ENCODE data around the gene CAPN2.

The CAPN2 gene

GRCh38 chr1:223748773-223749733, 36.7 kb downstream of the CAPN2 start:
- Histone ChIP-seq H3K4me1 (ENCODE audit: insufficient read depth, low read length) (peaks cover 13% of the 10 kb centered on the region), H3K4me3 (ENCODE audit: low read depth in 1 of 2, low read length in 2 of 2) (peak overlapping the region; percentile 41 to 62), H3K36me3 (ENCODE audit: insufficient read depth, low read length) (peaks cover 49% of the 10 kb centered on the region), H3K27ac (ENCODE audit: low read depth, low read length) (peak overlapping the region; percentile 40), H3K9ac (ENCODE audit: low read length) (peak overlapping the region; percentile 22), H3K9me3 (ENCODE audit: low read length) (no peaks in the 10 kb centered on the region), H3K27me3 (ENCODE audit: control insufficient read depth in 1 of 2, insufficient read depth in 2 of 2, low read length in 2 of 2) (no peaks in the 10 kb centered on the region)

DNA sequence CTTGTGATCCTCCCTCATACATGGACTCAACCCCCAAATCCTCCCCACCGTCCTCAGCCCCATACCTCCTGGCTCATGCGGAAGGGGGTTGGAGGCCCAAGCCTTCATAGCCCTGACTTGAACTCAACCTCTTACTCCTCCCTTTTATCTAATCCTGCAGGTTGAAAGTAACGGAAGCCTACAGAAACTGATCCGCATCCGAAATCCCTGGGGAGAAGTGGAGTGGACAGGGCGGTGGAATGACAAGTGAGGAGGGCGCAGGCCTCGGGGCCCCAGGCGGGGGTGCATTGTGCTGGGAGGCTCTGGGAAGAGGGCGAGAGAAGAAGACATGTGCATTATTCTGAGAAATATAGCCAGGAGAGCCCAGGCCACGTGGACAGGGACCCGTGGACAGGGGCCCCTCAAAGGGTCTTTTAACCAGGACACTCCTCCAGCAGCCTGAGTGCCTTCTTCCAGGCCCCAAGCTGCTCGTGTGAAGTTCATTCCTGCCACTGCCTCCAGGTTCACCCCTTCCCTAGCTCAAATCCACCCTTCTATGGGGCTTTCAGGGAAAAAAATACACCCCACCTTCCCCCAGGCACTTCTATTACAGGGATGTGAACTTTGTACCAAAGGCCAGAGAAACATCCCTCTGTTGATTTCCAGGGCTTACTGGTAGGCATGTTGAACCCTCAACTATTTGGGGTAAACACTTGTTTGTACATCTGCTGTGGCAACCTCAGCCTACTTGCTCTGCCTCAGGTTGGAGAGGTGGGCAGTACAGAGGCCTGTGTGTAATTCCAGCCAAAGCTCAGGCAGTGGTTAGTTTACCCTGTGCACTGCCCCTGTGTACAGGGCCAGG, 38.6 kb downstream of the CAPN2 start:
- Histone ChIP-seq H3K36me3 (ENCODE audit: insufficient read depth, low read length) (peaks cover 60% of the 10 kb centered on the region), H3K4me3 (ENCODE audit: low read depth in 1 of 2, low read length in 2 of 2) (no peak overlapping the region), H3K9ac (ENCODE audit: low read length) (no peak overlapping the region), H3K27me3 (ENCODE audit: control insufficient read depth in 1 of 2, insufficient read depth in 2 of 2, low read length in 2 of 2) (no peaks in the 10 kb centered on the region), H3K4me1 (ENCODE audit: insufficient read depth, low read length) (peaks cover 13% of the 10 kb centered on the region), H3K27ac (ENCODE audit: low read depth, low read length) (no peak overlapping the region), H3K9me3 (ENCODE audit: low read length) (no peaks in the 10 kb centered on the region)

DNA sequence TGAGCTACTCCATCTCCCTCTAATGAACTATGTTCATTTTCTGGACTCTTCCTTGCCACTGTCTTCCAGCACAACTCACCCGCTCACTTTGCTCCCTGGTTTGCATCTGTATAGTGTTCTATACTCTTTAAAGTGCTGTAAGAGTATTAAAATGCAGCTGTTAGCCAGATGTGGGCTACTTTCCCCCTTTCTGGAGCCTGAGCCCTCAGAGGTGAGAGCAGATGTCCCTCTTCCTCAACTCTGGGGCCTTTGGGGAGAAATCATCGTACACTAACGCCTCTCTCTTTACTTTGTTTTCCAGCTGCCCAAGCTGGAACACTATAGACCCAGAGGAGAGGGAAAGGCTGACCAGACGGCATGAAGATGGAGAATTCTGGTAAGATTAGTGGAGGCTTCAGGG, 39.4 kb downstream of the CAPN2 start:
- H3K27ac ChIP-seq (ENCODE audit: low read depth, low read length): no peak overlapping the region
- H3K36me3 ChIP-seq (ENCODE audit: insufficient read depth, low read length): peaks cover 58% of the 10 kb centered on the region
- H3K4me1 ChIP-seq (ENCODE audit: insufficient read depth, low read length): peaks cover 13% of the 10 kb centered on the region
- no peak overlapping the region for H3K9ac ChIP-seq (ENCODE audit: low read length)
- H3K9me3 ChIP-seq (ENCODE audit: low read length): no peaks in the 10 kb centered on the region
- H3K4me3 ChIP-seq (ENCODE audit: low read depth in 1 of 2, low read length in 2 of 2): no peak overlapping the region
- H3K27me3 ChIP-seq (ENCODE audit: control insufficient read depth in 1 of 2, insufficient read depth in 2 of 2, low read length in 2 of 2): no peaks in the 10 kb centered on the region

DNA sequence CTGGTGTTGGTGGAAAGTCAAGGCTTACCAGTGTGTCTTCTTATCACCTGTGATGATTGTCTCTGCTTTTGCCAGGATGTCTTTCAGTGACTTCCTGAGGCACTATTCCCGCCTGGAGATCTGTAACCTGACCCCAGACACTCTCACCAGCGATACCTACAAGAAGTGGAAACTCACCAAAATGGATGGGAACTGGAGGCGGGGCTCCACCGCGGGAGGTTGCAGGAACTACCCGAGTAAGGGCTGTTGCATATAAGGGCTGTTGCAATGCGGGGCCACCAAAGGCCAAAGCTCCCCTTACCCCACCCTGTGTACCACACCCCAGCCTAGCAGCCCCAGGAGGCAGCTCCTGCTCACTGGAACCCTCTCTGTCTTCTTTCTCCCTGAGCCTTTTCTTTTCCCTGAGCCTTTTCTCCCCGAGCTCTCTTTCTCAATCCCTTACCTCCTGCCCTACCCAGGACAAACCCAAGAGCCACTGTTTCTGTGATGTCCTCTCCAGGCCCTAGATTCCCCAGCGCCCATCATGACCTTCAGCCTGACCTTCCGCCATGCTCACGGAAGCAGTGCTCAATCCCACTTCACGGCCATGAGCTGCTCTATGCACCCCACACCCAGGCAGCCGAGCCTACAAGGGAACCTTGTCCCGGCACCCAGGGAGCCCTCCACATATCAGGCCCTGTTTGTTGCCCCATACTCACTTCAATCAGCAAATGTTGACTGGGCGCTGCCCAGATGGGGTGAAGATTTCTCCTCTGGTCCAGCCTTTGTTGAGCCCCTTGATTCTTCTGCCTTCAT, 40.6 kb downstream of the CAPN2 start:
- Histone ChIP-seq H3K9ac (ENCODE audit: low read length) (no peak overlapping the region), H3K27me3 (ENCODE audit: control insufficient read depth in 1 of 2, insufficient read depth in 2 of 2, low read length in 2 of 2) (no peaks in the 10 kb centered on the region), H3K9me3 (ENCODE audit: low read length) (no peaks in the 10 kb centered on the region), H3K4me3 (ENCODE audit: low read depth in 1 of 2, low read length in 2 of 2) (no peak overlapping the region), H3K36me3 (ENCODE audit: insufficient read depth, low read length) (peaks cover 54% of the 10 kb centered on the region), H3K27ac (ENCODE audit: low read depth, low read length) (no peak overlapping the region), H3K4me1 (ENCODE audit: insufficient read depth, low read length) (peaks cover 9% of the 10 kb centered on the region)

- no peaks in the 10 kb centered on the region for H3K4me1 ChIP-seq (ENCODE audit: insufficient read depth, low read length)
- H3K4me3 ChIP-seq (ENCODE audit: low read depth in 1 of 2, low read length in 2 of 2): no peak overlapping the region
- peaks cover 64% of the 10 kb centered on the region for H3K36me3 ChIP-seq (ENCODE audit: insufficient read depth, low read length)
- H3K9ac ChIP-seq (ENCODE audit: low read length): no peak overlapping the region
- H3K27ac ChIP-seq (ENCODE audit: low read depth, low read length): no peak overlapping the region
- H3K9me3 ChIP-seq (ENCODE audit: low read length): no peaks in the 10 kb centered on the region
- no peaks in the 10 kb centered on the region for H3K27me3 ChIP-seq (ENCODE audit: control insufficient read depth in 1 of 2, insufficient read depth in 2 of 2, low read length in 2 of 2)
Measured at GRCh38 chr1:223754681-223755431, 42.5 kb downstream of the CAPN2 start.

GRCh38 chr1:223755432-223755792, 43.1 kb downstream of the CAPN2 start:
- no peaks in the 10 kb centered on the region for H3K9me3 ChIP-seq (ENCODE audit: low read length)
- peaks cover 69% of the 10 kb centered on the region for H3K36me3 ChIP-seq (ENCODE audit: insufficient read depth, low read length)
- H3K4me1 ChIP-seq (ENCODE audit: insufficient read depth, low read length): no peaks in the 10 kb centered on the region
- H3K4me3 ChIP-seq (ENCODE audit: low read depth in 1 of 2, low read length in 2 of 2): no peak overlapping the region
- H3K27ac ChIP-seq (ENCODE audit: low read depth, low read length): no peak overlapping the region
- no peaks in the 10 kb centered on the region for H3K27me3 ChIP-seq (ENCODE audit: control insufficient read depth in 1 of 2, insufficient read depth in 2 of 2, low read length in 2 of 2)
- H3K9ac ChIP-seq (ENCODE audit: low read length): no peak overlapping the region

- H3K36me3 ChIP-seq (ENCODE audit: insufficient read depth, low read length): peaks cover 69% of the 10 kb centered on the region
- H3K9ac ChIP-seq (ENCODE audit: low read length): no peak overlapping the region
- no peak overlapping the region for H3K27ac ChIP-seq (ENCODE audit: low read depth, low read length)
- H3K27me3 ChIP-seq (ENCODE audit: control insufficient read depth in 1 of 2, insufficient read depth in 2 of 2, low read length in 2 of 2): no peaks in the 10 kb centered on the region
- H3K9me3 ChIP-seq (ENCODE audit: low read length): no peaks in the 10 kb centered on the region
- no peaks in the 10 kb centered on the region for H3K4me1 ChIP-seq (ENCODE audit: insufficient read depth, low read length)
- no peak overlapping the region for H3K4me3 ChIP-seq (ENCODE audit: low read depth in 1 of 2, low read length in 2 of 2)
Measured at GRCh38 chr1:223755992-223756775, 43.8 kb downstream of the CAPN2 start.

GRCh38 chr1:223756806-223757700, 44.7 kb downstream of the CAPN2 start:
- H3K27me3 ChIP-seq (ENCODE audit: control insufficient read depth in 1 of 2, insufficient read depth in 2 of 2, low read length in 2 of 2): no peaks in the 10 kb centered on the region
- H3K4me1 ChIP-seq (ENCODE audit: insufficient read depth, low read length): no peaks in the 10 kb centered on the region
- H3K27ac ChIP-seq (ENCODE audit: low read depth, low read length): no peak overlapping the region
- H3K9me3 ChIP-seq (ENCODE audit: low read length): no peaks in the 10 kb centered on the region
- no peak overlapping the region for H3K9ac ChIP-seq (ENCODE audit: low read length)
- H3K4me3 ChIP-seq (ENCODE audit: low read depth in 1 of 2, low read length in 2 of 2): no peak overlapping the region
- H3K36me3 ChIP-seq (ENCODE audit: insufficient read depth, low read length): peaks cover 68% of the 10 kb centered on the region

DNA sequence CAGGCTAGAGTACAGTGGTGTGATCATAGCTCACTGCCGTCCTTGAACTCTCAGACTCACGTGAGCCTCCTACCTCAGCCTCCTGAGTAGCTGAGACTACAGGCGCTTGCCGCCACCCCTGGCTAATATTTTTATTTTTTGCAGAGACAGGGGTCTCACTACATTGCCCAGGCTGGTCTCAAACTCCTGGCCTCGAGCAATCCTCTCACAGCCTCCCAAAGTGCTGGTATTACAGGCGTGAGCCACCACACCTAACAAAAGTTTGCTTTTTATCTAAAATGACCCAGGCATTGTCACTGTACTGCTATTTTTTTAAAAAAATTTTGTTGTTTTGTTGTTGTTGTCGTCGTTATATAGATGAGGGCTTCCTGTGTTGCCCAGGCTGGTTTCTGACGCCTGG, 46.4 kb downstream of the CAPN2 start:
- no peaks in the 10 kb centered on the region for H3K4me1 ChIP-seq (ENCODE audit: insufficient read depth, low read length)
- peaks cover 67% of the 10 kb centered on the region for H3K36me3 ChIP-seq (ENCODE audit: insufficient read depth, low read length)

More for the DNA sequence above, 46.4 kb downstream of the CAPN2 start:
- no peak overlapping the region for H3K4me3 ChIP-seq (ENCODE audit: low read depth in 1 of 2, low read length in 2 of 2)
- no peaks in the 10 kb centered on the region for H3K9me3 ChIP-seq (ENCODE audit: low read length)
- H3K9ac ChIP-seq (ENCODE audit: low read length): no peak overlapping the region
- H3K27ac ChIP-seq (ENCODE audit: low read depth, low read length): no peak overlapping the region
- H3K27me3 ChIP-seq (ENCODE audit: control insufficient read depth in 1 of 2, insufficient read depth in 2 of 2, low read length in 2 of 2): no peaks in the 10 kb centered on the region
